ENCODE measurements around the gene CBLIF.
"Not testable (repeated sequence)": the region's sequence is repeated elsewhere in the genome, so short reads cannot be mapped to it uniquely, and the experiment has no call there.

Gene CBLIF

DNA sequence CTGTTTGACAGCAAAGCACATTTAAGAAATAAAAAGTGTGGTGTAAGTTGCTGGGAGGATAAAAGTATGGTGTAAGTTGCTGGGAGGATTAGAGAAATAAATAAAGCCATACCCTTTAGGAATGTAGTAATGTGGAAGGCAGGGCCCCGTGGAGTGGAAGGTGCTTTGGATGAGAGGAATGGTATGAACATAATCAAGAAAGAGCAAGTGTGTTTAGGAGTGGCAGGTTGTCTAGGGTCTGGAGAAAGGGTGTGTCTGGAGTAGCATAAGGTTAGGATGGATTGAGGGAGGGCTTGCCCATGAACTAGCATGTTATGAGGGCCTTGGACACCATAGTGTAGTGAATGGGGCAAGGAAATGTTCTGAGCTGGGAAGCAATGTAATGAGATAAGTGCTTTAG is 52.8 kb downstream of the CBLIF start:
- peaks cover 58% of the 10 kb centered on the region for H3K36me3 ChIP-seq (ENCODE audit: control insufficient read depth, insufficient read depth, low read length, severe bottlenecking)
- H3K27me3 ChIP-seq (replicated peaks; ENCODE audit: control insufficient read depth, insufficient read depth, low read length) = no peaks in the 10 kb centered on the region
- no peaks in the 10 kb centered on the region for H3K9me3 ChIP-seq (ENCODE audit: control insufficient read depth, low read length)
- no peak overlapping the region for H3K4me3 ChIP-seq (ENCODE audit: low read length)
- H3K4me1 ChIP-seq (ENCODE audit: control insufficient read depth, insufficient read depth, low read length) = peaks cover 7% of the 10 kb centered on the region
- DNase-seq (ENCODE audit: low read depth) = no peak
- H3K9ac ChIP-seq (ENCODE audit: low read length) = no peak overlapping the region

DNA sequence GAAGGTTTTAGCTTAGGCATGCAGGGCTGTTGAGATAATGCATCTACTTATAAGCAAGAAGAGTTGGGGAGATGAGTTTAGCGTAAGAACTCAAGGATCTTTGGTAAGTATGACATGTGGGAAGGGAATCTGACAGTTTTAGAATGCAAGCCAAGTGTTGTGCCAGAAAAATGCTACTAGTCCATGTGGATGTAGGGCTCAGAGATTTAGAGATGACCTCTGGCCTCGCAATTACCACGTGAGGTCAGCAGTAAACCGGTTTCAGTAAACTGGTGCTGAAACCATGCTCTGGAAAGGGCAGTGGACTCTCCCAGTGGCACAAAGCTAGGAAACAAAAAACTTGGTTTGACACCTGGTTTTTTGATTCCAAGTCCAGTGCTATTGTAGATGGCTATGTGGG is 53.7 kb downstream of the CBLIF start:
- no peak overlapping the region for H3K9ac ChIP-seq (ENCODE audit: low read length)
- peaks cover 16% of the 10 kb centered on the region for H3K4me1 ChIP-seq (ENCODE audit: control insufficient read depth, insufficient read depth, low read length)
- H3K4me3 ChIP-seq (ENCODE audit: low read length) = no peak overlapping the region
- H3K36me3 ChIP-seq (ENCODE audit: control insufficient read depth, insufficient read depth, low read length, severe bottlenecking) = peaks cover 50% of the 10 kb centered on the region
- H3K27me3 ChIP-seq (replicated peaks; ENCODE audit: control insufficient read depth, insufficient read depth, low read length) = no peaks in the 10 kb centered on the region
- no peak for DNase-seq (ENCODE audit: low read depth)
- no peaks in the 10 kb centered on the region for H3K9me3 ChIP-seq (ENCODE audit: control insufficient read depth, low read length)

DNA sequence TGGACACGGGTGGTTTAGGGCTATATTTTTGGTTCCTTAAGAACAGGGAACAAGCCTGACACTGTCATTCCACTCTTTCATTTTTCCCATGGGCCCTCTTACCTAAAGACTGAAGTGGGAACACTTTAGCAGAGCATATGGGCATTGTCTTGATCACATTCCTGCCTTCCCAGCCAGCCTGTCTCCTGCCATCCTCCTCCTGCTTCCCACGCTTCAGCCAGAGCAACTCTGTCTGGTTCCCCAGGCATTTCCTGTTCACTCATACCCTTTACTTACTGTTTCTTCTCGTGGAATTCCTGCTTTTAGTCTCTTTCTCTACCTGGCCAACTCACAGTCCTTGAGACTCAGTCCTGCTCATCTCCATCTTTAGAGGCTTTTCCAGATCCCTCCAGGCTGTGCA is 57.5 kb downstream of the CBLIF start:
- Histone ChIP-seq H3K9me3 (ENCODE audit: control insufficient read depth, low read length) (no peaks in the 10 kb centered on the region), H3K36me3 (ENCODE audit: control insufficient read depth, insufficient read depth, low read length, severe bottlenecking) (peaks cover 13% of the 10 kb centered on the region)
- DNase-seq (ENCODE audit: low read depth) = peak; percentile 55

DNA sequence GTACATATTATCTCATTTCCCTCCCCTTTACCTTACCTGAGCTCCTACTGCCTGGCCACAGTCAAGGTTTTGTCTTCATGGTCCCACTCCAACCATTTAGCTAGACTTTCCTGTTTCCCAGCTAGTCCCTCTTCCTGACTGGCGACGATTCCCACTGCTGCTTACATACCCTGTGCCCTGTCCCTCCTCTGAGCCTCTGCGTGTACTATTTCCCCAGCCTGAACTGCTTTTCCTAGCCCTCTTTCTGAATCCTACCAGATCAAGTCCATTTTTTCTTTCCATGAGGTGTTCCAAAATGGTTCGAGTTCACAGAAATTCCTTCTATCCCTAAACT is 58.1 kb downstream of the CBLIF start:
- Histone ChIP-seq H3K36me3 (ENCODE audit: control insufficient read depth, insufficient read depth, low read length, severe bottlenecking) (peaks cover 13% of the 10 kb centered on the region), H3K4me1 (ENCODE audit: control insufficient read depth, insufficient read depth, low read length) (peaks cover 19% of the 10 kb centered on the region), H3K9me3 (ENCODE audit: control insufficient read depth, low read length) (no peaks in the 10 kb centered on the region), H3K4me3 (ENCODE audit: low read length) (no peak overlapping the region), H3K9ac (ENCODE audit: low read length) (no peak overlapping the region), H3K27me3 (replicated peaks; ENCODE audit: control insufficient read depth, insufficient read depth, low read length) (no peaks in the 10 kb centered on the region)
- no peak for DNase-seq (ENCODE audit: low read depth)

More for the DNA sequence above, 57.5 kb downstream of the CBLIF start:
- Histone ChIP-seq H3K27me3 (replicated peaks; ENCODE audit: control insufficient read depth, insufficient read depth, low read length) (no peaks in the 10 kb centered on the region), H3K9ac (ENCODE audit: low read length) (no peak overlapping the region), H3K4me1 (ENCODE audit: control insufficient read depth, insufficient read depth, low read length) (peaks cover 19% of the 10 kb centered on the region), H3K4me3 (ENCODE audit: low read length) (no peak overlapping the region)

DNA sequence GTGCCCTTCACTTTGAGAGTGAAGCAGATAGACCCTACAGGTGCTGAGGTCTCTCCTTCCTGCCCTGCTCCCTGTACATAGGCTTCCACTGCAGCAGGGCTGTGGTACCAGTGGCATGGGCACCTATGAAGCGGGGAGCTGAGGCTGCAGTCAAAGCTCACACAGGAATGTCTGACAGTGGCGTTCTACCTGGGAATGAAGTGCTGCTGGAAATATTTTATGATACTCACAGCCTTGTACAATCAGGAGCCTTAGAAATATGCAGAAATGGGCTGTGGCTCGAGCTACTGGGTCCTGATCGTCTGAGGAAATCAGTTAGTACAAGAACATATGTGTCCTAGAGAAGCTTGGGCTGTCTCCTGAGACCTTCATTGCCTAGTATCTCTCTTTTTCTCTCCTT is 59.5 kb downstream of the CBLIF start:
- DNase-seq (ENCODE audit: low read depth) = no peak
- Histone ChIP-seq H3K4me1 (ENCODE audit: control insufficient read depth, insufficient read depth, low read length) (peaks cover 19% of the 10 kb centered on the region), H3K9me3 (ENCODE audit: control insufficient read depth, low read length) (no peaks in the 10 kb centered on the region), H3K36me3 (ENCODE audit: control insufficient read depth, insufficient read depth, low read length, severe bottlenecking) (peaks cover 6% of the 10 kb centered on the region), H3K27me3 (replicated peaks; ENCODE audit: control insufficient read depth, insufficient read depth, low read length) (no peaks in the 10 kb centered on the region), H3K4me3 (ENCODE audit: low read length) (no peak overlapping the region), H3K9ac (ENCODE audit: low read length) (no peak overlapping the region)

DNA sequence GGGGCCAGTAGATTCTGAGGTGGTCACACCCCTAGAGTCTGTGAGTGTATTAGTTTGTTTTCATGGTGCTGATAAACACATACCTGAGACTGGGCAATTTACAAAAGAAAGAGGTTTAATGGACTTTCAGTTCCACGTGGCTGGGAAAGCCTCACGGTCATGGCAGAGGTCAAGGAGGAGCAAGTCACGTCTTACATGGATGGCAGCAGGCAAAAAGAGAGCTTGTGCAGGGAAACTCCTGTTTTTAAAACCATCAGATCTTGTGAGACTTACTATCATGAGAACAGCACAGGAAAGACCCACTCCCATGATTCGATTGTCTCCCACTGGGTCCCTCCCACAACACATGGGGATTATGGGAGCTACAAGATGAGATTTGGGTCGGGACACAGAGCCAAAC is 60.9 kb downstream of the CBLIF start:
- H3K27me3 ChIP-seq (replicated peaks; ENCODE audit: control insufficient read depth, insufficient read depth, low read length); H3K36me3 ChIP-seq (ENCODE audit: control insufficient read depth, insufficient read depth, low read length, severe bottlenecking); H3K9me3 ChIP-seq (ENCODE audit: control insufficient read depth, low read length); H3K4me3 ChIP-seq (ENCODE audit: low read length); H3K9ac ChIP-seq (ENCODE audit: low read length); DNase-seq (ENCODE audit: low read depth): not testable (repeated sequence)
- peaks cover 19% of the 10 kb centered on the region for H3K4me1 ChIP-seq (ENCODE audit: control insufficient read depth, insufficient read depth, low read length)

DNA sequence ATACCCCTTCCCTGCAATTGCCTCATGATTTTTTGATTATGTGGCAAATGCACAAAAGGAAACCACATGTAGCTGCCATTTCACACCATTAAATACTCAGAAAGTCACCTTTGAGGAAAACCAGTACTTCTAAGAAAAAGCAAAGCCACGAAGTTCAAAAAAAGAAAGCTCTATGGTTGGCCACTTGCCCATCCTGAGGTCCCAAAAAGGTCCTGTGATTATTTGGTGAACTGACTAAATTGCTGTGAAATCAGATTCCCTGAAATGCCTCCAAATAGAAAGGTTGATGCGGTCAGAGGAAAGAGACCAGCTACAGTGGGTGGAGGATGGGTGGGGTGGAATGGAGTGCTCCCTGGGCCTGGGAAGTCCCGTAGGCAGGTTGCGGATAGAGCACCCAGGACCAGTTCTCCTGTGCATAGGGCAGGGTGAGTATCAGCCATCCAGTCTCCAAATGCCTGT is 61.6 kb downstream of the CBLIF start:
- no peaks in the 10 kb centered on the region for H3K27me3 ChIP-seq (replicated peaks; ENCODE audit: control insufficient read depth, insufficient read depth, low read length)
- H3K4me3 ChIP-seq (ENCODE audit: low read length) = no peak overlapping the region
- H3K9ac ChIP-seq (ENCODE audit: low read length) = no peak overlapping the region
- peaks cover 19% of the 10 kb centered on the region for H3K4me1 ChIP-seq (ENCODE audit: control insufficient read depth, insufficient read depth, low read length)
- peaks cover 5% of the 10 kb centered on the region for H3K36me3 ChIP-seq (ENCODE audit: control insufficient read depth, insufficient read depth, low read length, severe bottlenecking)
- no peak for DNase-seq (ENCODE audit: low read depth)
- no peaks in the 10 kb centered on the region for H3K9me3 ChIP-seq (ENCODE audit: control insufficient read depth, low read length)

DNA sequence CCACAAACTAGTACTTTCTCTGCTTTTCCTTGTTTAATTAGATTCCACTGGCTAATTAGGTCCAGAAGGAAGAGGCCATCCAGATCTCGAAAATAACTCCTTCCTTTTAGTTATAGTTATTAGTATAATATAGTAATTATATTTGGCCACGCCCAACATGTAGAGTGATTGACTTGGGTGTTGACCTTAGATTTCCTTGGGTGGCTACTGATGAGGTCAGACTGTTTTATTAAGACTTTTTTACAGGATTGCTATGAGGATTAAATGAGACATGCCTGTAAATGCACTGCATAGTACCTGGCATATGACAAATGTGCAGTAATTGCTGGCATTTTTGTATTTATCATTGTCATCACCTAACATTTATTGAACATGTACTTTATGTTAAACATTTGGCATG is 63.2 kb downstream of the CBLIF start:
- Histone ChIP-seq H3K4me1 (ENCODE audit: control insufficient read depth, insufficient read depth, low read length) (peaks cover 16% of the 10 kb centered on the region), H3K4me3 (ENCODE audit: low read length) (no peak overlapping the region), H3K27me3 (replicated peaks; ENCODE audit: control insufficient read depth, insufficient read depth, low read length) (no peaks in the 10 kb centered on the region), H3K9me3 (ENCODE audit: control insufficient read depth, low read length) (no peaks in the 10 kb centered on the region), H3K9ac (ENCODE audit: low read length) (no peak overlapping the region), H3K36me3 (ENCODE audit: control insufficient read depth, insufficient read depth, low read length, severe bottlenecking) (peaks cover 5% of the 10 kb centered on the region)
- no peak for DNase-seq (ENCODE audit: low read depth)

DNA sequence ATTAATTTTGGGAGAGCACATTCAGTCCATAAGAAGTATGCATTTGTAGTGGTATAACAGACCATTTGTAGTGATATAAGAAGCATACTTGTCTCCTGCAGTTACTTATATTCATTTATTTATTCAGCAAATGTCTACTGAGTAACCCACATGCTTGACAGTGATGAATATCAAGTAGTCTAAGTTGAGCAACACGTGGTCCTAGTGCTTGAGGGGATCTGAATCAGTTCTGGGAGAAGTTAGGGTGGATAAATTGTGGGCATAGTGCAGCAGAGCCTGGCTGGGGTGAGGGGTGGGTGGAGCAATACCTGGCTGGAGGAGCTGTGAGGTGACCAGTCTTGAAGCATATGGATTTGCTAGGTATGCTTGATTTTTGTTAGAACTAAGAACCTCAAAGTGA is 65.8 kb downstream of the CBLIF start:
- DNase-seq (ENCODE audit: low read depth) = no peak
- Histone ChIP-seq H3K9ac (ENCODE audit: low read length) (no peak overlapping the region), H3K9me3 (ENCODE audit: control insufficient read depth, low read length) (no peaks in the 10 kb centered on the region), H3K4me3 (ENCODE audit: low read length) (no peak overlapping the region), H3K4me1 (ENCODE audit: control insufficient read depth, insufficient read depth, low read length) (peaks cover 8% of the 10 kb centered on the region), H3K27me3 (replicated peaks; ENCODE audit: control insufficient read depth, insufficient read depth, low read length) (no peaks in the 10 kb centered on the region), H3K36me3 (ENCODE audit: control insufficient read depth, insufficient read depth, low read length, severe bottlenecking) (peaks cover 16% of the 10 kb centered on the region)
